Lower lobe of right lung (tissue), 2 donors: Measurements from ENCODE around the gene FARS2. TPM values are rescaled to one million over a fixed set of nuclear protein-coding genes. Genes with fewer than 3 reads are reported as not detected.

Source experiments
- ATAC-seq, 2 donors: fragments of 200-7000 bp; cut with Tn5 transposase; one replicate each; pipeline ENCODE4 v1.9.1; 2020 to 2022; ENCODE audit warnings: mild to moderate bottlenecking in 2 of 2, moderate library complexity in 2 of 2
- DNase-seq: peaks from one replicate; pipeline ENCODE4 v3.0.0-alpha.2; 2020
- H3K27ac ChIP-seq: fragments of 200-600 bp; one replicate; pipeline ENCODE4 v1.8.0; 2022
- H3K27me3 ChIP-seq: fragments of 200-600 bp; one replicate; pipeline ENCODE4 v1.8.0; 2022; ENCODE audit warnings: low read depth
- H3K36me3 ChIP-seq: fragments of 200-600 bp; one replicate; pipeline ENCODE4 v1.8.0; 2022; ENCODE audit warnings: mild to moderate bottlenecking
- H3K4me1 ChIP-seq: fragments of 200-600 bp; one replicate; pipeline ENCODE4 v1.8.0; 2022
- H3K4me3 ChIP-seq: fragments of 200-600 bp; one replicate; pipeline ENCODE4 v1.8.0; 2022; ENCODE audit warnings: mild to moderate bottlenecking
- H3K9me3 ChIP-seq: fragments of 200-600 bp; one replicate; pipeline ENCODE4 v1.8.0; 2022
- intact Hi-C: fragments of 100-400 bp; cut with DNase I; formaldehyde crosslinking; loops from one replicate; pipeline ENCODE4 v1.11.0; 2022
- total RNA-seq: library from RNA; stranded (reverse); fragmentation: NEBNext Ultra II Directional; extraction: Animal tissue kit (Norgen Biotek cat#: 25700); gene quantifications from one replicate; pipeline ENCODE4 v1.2.1, GENCODE V29; 2021
- TF ChIP-seq, protein P1 (sequence below): fragments of 200-600 bp; IDR thresholded peaks from one replicate; pipeline ENCODE4 v1.8.0; 2022; ENCODE audit warnings: antibody characterized with exemption, mild to moderate bottlenecking
- donor health status: DM: no; HTN: yes; CAD: no; lungs with severe emphysema.

Gene FARS2
- total RNA-seq, 1 donor from 2014 or later, result 17.0 TPM

DNA sequence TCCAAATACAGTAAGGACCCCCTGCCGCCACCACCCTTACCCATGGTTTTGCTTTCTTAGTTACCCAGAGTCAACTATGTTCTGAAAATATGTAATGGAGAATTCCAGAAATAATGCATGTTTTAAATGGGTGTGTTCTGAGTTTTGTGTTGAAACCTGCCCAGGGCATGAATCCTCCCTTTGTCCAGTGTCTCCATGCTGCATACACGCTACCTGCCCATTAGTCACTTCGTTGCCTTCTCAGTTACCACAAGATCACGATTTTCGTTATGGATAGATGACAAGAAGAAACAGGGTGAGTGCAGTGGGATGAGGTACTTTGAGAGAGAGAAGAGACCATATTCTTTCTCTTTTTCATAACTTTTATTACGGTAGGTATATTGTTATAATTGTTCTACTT lies 10.6 kb downstream of the FARS2 start:
- TF ChIP-seq, protein P1, sequence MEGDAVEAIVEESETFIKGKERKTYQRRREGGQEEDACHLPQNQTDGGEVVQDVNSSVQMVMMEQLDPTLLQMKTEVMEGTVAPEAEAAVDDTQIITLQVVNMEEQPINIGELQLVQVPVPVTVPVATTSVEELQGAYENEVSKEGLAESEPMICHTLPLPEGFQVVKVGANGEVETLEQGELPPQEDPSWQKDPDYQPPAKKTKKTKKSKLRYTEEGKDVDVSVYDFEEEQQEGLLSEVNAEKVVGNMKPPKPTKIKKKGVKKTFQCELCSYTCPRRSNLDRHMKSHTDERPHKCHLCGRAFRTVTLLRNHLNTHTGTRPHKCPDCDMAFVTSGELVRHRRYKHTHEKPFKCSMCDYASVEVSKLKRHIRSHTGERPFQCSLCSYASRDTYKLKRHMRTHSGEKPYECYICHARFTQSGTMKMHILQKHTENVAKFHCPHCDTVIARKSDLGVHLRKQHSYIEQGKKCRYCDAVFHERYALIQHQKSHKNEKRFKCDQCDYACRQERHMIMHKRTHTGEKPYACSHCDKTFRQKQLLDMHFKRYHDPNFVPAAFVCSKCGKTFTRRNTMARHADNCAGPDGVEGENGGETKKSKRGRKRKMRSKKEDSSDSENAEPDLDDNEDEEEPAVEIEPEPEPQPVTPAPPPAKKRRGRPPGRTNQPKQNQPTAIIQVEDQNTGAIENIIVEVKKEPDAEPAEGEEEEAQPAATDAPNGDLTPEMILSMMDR, result no peak
- no peak for DNase-seq
- ATAC-seq, result no peak
- no peaks in the 10 kb centered on the region for H3K36me3 ChIP-seq
- H3K4me3 ChIP-seq, result no peak overlapping the region
- no peaks in the 10 kb centered on the region for H3K27me3 ChIP-seq
- intact Hi-C loops, result no loop called here
- no peaks in the 10 kb centered on the region for H3K9me3 ChIP-seq
- no peak overlapping the region for H3K27ac ChIP-seq
- H3K4me1 ChIP-seq, result peaks cover 4% of the 10 kb centered on the region

GRCh38 chr6:5274231-5274630 lies 12.9 kb downstream of the FARS2 start:
- no peak overlapping the region for H3K4me3 ChIP-seq
- intact Hi-C loops, result no loop called here
- H3K36me3 ChIP-seq, result no peaks in the 10 kb centered on the region
- peaks cover 4% of the 10 kb centered on the region for H3K4me1 ChIP-seq
- H3K27me3 ChIP-seq, result no peaks in the 10 kb centered on the region
- no peak for DNase-seq
- no peak overlapping the region for H3K27ac ChIP-seq
- H3K9me3 ChIP-seq, result no peaks in the 10 kb centered on the region
- TF ChIP-seq, protein P1, result no peak
- no peak for ATAC-seq

DNA sequence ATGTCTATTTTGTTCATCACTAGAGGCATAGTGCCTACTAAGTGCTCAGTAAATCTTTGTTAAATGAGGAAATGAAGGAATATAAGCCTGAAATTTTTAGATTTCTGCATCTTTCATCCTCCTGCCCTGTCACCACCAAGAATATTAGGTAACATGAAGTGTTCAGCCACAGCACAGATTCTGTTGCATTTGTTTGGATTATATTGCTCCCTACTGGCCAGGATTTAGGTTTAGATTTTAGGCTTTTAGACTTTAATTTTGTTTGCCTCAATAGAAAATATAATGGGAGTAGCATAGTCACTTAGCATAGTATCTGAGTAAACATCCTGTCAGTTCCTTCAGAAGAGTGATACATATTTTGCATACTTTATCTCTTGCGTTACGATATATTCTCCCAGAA lies 14.2 kb downstream of the FARS2 start:
- ATAC-seq, result no peak
- Histone ChIP-seq H3K27ac (no peak overlapping the region), H3K36me3 (no peaks in the 10 kb centered on the region), H3K4me3 (no peak overlapping the region), H3K27me3 (no peaks in the 10 kb centered on the region), H3K9me3 (no peaks in the 10 kb centered on the region), H3K4me1 (no peaks in the 10 kb centered on the region)
- no peak for DNase-seq
- intact Hi-C loops, result no loop called here
- TF ChIP-seq, protein P1, result no peak

DNA sequence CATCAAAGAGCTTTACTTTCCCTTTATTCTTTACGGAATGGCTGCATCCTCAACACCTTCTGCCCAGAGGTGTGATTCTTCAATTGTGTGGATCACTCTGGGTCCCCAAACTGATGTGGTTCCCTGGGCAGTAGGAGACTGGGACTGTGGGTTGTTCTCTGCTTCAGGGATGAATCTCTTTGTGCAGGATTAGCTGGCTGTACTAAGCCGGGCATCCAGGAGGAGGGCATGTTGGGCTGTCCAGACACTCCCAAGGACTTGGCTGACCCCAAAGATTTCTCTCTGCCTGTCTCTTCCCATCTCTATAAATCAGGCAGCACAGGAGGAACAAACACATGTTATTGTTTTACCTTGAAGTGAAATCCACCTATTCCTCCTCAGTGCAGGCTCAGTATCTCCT lies 15.3 kb downstream of the FARS2 start:
- intact Hi-C loops, result no loop called here
- no peaks in the 10 kb centered on the region for H3K36me3 ChIP-seq
- TF ChIP-seq, protein P1, result no peak
- no peak overlapping the region for H3K4me3 ChIP-seq
- DNase-seq (no peak), ATAC-seq (no peak)
- no peaks in the 10 kb centered on the region for H3K27me3 ChIP-seq
- no peaks in the 10 kb centered on the region for H3K4me1 ChIP-seq
- no peaks in the 10 kb centered on the region for H3K9me3 ChIP-seq
- no peak overlapping the region for H3K27ac ChIP-seq

GRCh38 chr6:5277589-5277988 lies 16.3 kb downstream of the FARS2 start:
- H3K4me3 ChIP-seq, result no peak overlapping the region
- TF ChIP-seq, protein P1, result no peak
- no peak overlapping the region for H3K27ac ChIP-seq
- DNase-seq, result no peak
- H3K36me3 ChIP-seq, result no peaks in the 10 kb centered on the region
- no peaks in the 10 kb centered on the region for H3K4me1 ChIP-seq
- H3K9me3 ChIP-seq, result no peaks in the 10 kb centered on the region
- no peaks in the 10 kb centered on the region for H3K27me3 ChIP-seq
- intact Hi-C loops, result no loop called here
- ATAC-seq, result no peak

- Histone ChIP-seq H3K36me3 (no peaks in the 10 kb centered on the region), H3K4me1 (no peaks in the 10 kb centered on the region), H3K4me3 (no peak overlapping the region), H3K9me3 (no peaks in the 10 kb centered on the region), H3K27ac (no peak overlapping the region), H3K27me3 (no peaks in the 10 kb centered on the region)
- ATAC-seq (no peak), DNase-seq (no peak)
- intact Hi-C loops, result no loop called here
- TF ChIP-seq, protein P1, result no peak
Measured at GRCh38 chr6:5278047-5278446, 16.7 kb downstream of the FARS2 start.
